Measurements from ENCODE around the gene ZNF780A.

ZNF780A gene

GRCh38 chr19:40134866-40135265, 44.1 kb upstream of the ZNF780A start:
- Histone ChIP-seq H3K36me3 (ENCODE audit: insufficient read depth, low read length) (no peaks in the 10 kb centered on the region), H3K9ac (ENCODE audit: low read depth, low read length, poor library complexity, severe bottlenecking) (no peak overlapping the region), H3K79me2 (ENCODE audit: insufficient read depth, low read length) (no peaks in the 10 kb centered on the region), H3K4me1 (ENCODE audit: insufficient read depth, low read length, poor library complexity, severe bottlenecking) (no peaks in the 10 kb centered on the region), H2AFZ (ENCODE audit: low read length) (no peak overlapping the region), H3K27me3 (ENCODE audit: insufficient read depth, low read length, poor library complexity, severe bottlenecking) (peaks cover 4% of the 10 kb centered on the region), H3K9me2 (replicated peaks; ENCODE audit: low read depth, low read length) (no peaks in the 10 kb centered on the region), H3F3A (ENCODE audit: low read depth) (no peaks in the 10 kb centered on the region), H3K9me3 (ENCODE audit: insufficient read depth, low read depth, low read length) (0 out of 2 replicates have a peak, but pooled peaks cover 3% of the 10 kb centered on the region), H3K4me2 (ENCODE audit: low read depth, low read length, poor library complexity, severe bottlenecking) (no peak overlapping the region), H4K20me1 (ENCODE audit: insufficient read depth, low read length, poor library complexity, severe bottlenecking) (no peaks in the 10 kb centered on the region), H3K4me3 (ENCODE audit: low read length, poor library complexity, severe bottlenecking) (no peak overlapping the region)
- TF ChIP-seq CTCF (conservative IDR thresholded peaks at IDR 0.05; ENCODE audit: low read length) (no peak), EZH2phosphoT487 (IDR thresholded peaks at IDR 0.05; ENCODE audit: borderline replicate concordance) (no peak)

GRCh38 chr19:40133491-40133890, 42.7 kb upstream of the ZNF780A start:
- TF ChIP-seq CTCF (conservative IDR thresholded peaks at IDR 0.05; ENCODE audit: low read length) = no peak
- TF ChIP-seq EZH2phosphoT487 (IDR thresholded peaks at IDR 0.05; ENCODE audit: borderline replicate concordance) = no peak
- no peaks in the 10 kb centered on the region for H3K9me2 ChIP-seq (replicated peaks; ENCODE audit: low read depth, low read length)
- H3K4me2 ChIP-seq (ENCODE audit: low read depth, low read length, poor library complexity, severe bottlenecking) = no peak overlapping the region
- no peaks in the 10 kb centered on the region for H4K20me1 ChIP-seq (ENCODE audit: insufficient read depth, low read length, poor library complexity, severe bottlenecking)
- no peak overlapping the region for H3K9ac ChIP-seq (ENCODE audit: low read depth, low read length, poor library complexity, severe bottlenecking)
- H3K4me1 ChIP-seq (ENCODE audit: insufficient read depth, low read length, poor library complexity, severe bottlenecking) = no peaks in the 10 kb centered on the region
- H3F3A ChIP-seq (ENCODE audit: low read depth) = no peaks in the 10 kb centered on the region
- H2AFZ ChIP-seq (ENCODE audit: low read length) = no peak overlapping the region
- H3K79me2 ChIP-seq (ENCODE audit: insufficient read depth, low read length) = no peaks in the 10 kb centered on the region
- no peak overlapping the region for H3K4me3 ChIP-seq (ENCODE audit: low read length, poor library complexity, severe bottlenecking)
- no peaks in the 10 kb centered on the region for H3K36me3 ChIP-seq (ENCODE audit: insufficient read depth, low read length)
- peaks cover 7% of the 10 kb centered on the region for H3K27me3 ChIP-seq (ENCODE audit: insufficient read depth, low read length, poor library complexity, severe bottlenecking)
- 0 out of 2 replicates have a peak, but pooled peaks cover 3% of the 10 kb centered on the region for H3K9me3 ChIP-seq (ENCODE audit: insufficient read depth, low read depth, low read length)

GRCh38 chr19:40130013-40130412, 39.3 kb upstream of the ZNF780A start:
- peaks cover 7% of the 10 kb centered on the region for H3K27me3 ChIP-seq (ENCODE audit: insufficient read depth, low read length, poor library complexity, severe bottlenecking)

More at GRCh38 chr19:40130013-40130412, 39.3 kb upstream of the ZNF780A start:
- TF ChIP-seq EZH2phosphoT487 (IDR thresholded peaks at IDR 0.05; ENCODE audit: borderline replicate concordance) (no peak), CTCF (conservative IDR thresholded peaks at IDR 0.05; ENCODE audit: low read length) (no peak)
- Histone ChIP-seq H3K4me2 (ENCODE audit: low read depth, low read length, poor library complexity, severe bottlenecking) (no peak overlapping the region), H3F3A (ENCODE audit: low read depth) (no peaks in the 10 kb centered on the region), H3K9me2 (replicated peaks; ENCODE audit: low read depth, low read length) (no peaks in the 10 kb centered on the region), H3K9ac (ENCODE audit: low read depth, low read length, poor library complexity, severe bottlenecking) (no peak overlapping the region), H3K79me2 (ENCODE audit: insufficient read depth, low read length) (no peaks in the 10 kb centered on the region), H3K4me1 (ENCODE audit: insufficient read depth, low read length, poor library complexity, severe bottlenecking) (no peaks in the 10 kb centered on the region), H2AFZ (ENCODE audit: low read length) (no peak overlapping the region), H3K9me3 (ENCODE audit: insufficient read depth, low read depth, low read length) (0 out of 2 replicates have a peak, but pooled peaks cover 3% of the 10 kb centered on the region), H4K20me1 (ENCODE audit: insufficient read depth, low read length, poor library complexity, severe bottlenecking) (no peaks in the 10 kb centered on the region), H3K4me3 (ENCODE audit: low read length, poor library complexity, severe bottlenecking) (no peak overlapping the region), H3K36me3 (ENCODE audit: insufficient read depth, low read length) (no peaks in the 10 kb centered on the region)

Measured in Loucy (cell line).